ENCODE results near the gene SLC6A13.

DNA sequence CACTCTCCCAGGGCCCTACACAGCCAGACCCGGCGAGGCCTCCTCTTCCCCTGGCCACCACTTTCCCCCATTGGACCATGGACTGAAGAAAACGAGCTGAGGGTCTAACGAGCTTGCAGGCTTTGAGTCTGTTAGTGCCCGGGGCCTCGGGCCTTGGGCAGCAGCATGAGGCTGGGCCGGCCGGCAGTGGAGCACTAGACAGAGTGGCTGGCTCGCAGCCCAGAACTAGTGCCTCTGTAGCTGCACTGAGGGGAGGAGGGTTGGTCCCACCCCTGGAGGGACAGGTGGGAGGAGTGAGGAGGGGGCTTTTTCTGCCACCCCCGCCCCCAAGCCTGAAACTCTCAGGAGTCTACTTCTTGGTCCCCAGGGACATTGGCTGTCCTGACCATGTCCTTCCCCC, 87.4 kb downstream of the SLC6A13 start:
- TF ChIP-seq SP2 (IDR thresholded peaks at IDR 0.05; ENCODE audit: low read length) = no peak
- TF ChIP-seq TCF12 (IDR thresholded peaks at IDR 0.05; ENCODE audit: low read depth, low read length) = no peak
